HCT116 (cell line): Measurements from ENCODE around the gene AADAC. TPM values are rescaled to one million over a fixed set of nuclear protein-coding genes. Genes with fewer than 3 reads are reported as not detected.

Experiments used
- ATAC-seq: fragments of 200-7000 bp; cut with Tn5 transposase; 2 replicates; pipeline ENCODE4 v1.9.1; 2020; ENCODE audit warnings: mild to moderate bottlenecking, moderate library complexity
- BruUV-seq: library from RNA; stranded (reverse); fragments of 400-500 nt; replicated peaks from 2 replicates; lab custom pipeline; 2021; lab: Mats Ljungman, UMichigan
- CTCF ChIA-PET: fragments of 300-600 bp; sonication (Branson Sonifier 250); formaldehyde crosslinking; loops from one replicate; lab custom pipeline; 2021; ENCODE audit warnings: antibody characterized with exemption; lab: Charles Lee
- POLR2A ChIA-PET: fragments of 300-600, 350-600 bp; sonication (Branson Sonifier 250); formaldehyde crosslinking; loops from one replicate; lab custom pipeline; 2021; ENCODE audit warnings: antibody characterized with exemption; lab: Charles Lee
- RAD21 ChIA-PET, 2 experiments: fragments of 300-600 bp; sonication (Branson Sonifier 250); formaldehyde crosslinking; loops; one replicate each; lab custom pipeline; 2023; ENCODE audit warnings: low total read pairs in 2 of 2; ENCODE audit not compliant: uncharacterized antibody in 2 of 2, unreplicated experiment in 2 of 2, low non-redundant PET in 1 of 2; lab: Charles Lee
- DNase-seq: peaks from one replicate; pipeline ENCODE4 v3.0.0-alpha.2; 2010; ENCODE audit warnings: low read depth, low spot score
- H2AFZ ChIP-seq: fragments of 200-600 bp; shearing (Covaris generic), sonication (generic); 2 replicates; pipeline ENCODE4 v1.6.1; 2017; ENCODE audit warnings: low read depth, mixed run types, mixed read lengths, antibody characterized with exemption, low read length; ENCODE audit not compliant: poor library complexity, severe bottlenecking
- H3K27ac ChIP-seq: 2 replicates; pipeline ENCODE4 v1.5.1; 2012; ENCODE audit warnings: low read depth, low read length
- H3K27me3 ChIP-seq: fragments of 200-600 bp; sonication (generic); 2 replicates; pipeline ENCODE4 v1.6.1; 2016; ENCODE audit warnings: mixed run types, low read length, mixed read lengths; ENCODE audit not compliant: insufficient read depth
- H3K36me3 ChIP-seq, 2 experiments: fragments of 200-500 bp in 1 of 2; fragments of 200-600 bp in 1 of 2; sonication (Bioruptor generic) in 1 of 2; sonication (generic) in 1 of 2; 2 replicates each; pipeline versions ENCODE4 v1.5.1 to v1.6.1; 2014 to 2016; ENCODE audit warnings: low read length in 2 of 2, inconsistent platforms in 1 of 2, mixed read lengths in 1 of 2, mixed run types in 1 of 2; ENCODE audit not compliant: insufficient read depth in 2 of 2, control insufficient read depth in 1 of 2
- H3K4me1 ChIP-seq, 2 experiments: fragments of 200-600 bp in 1 of 2; sonication (generic) in 1 of 2; 2 replicates each; pipeline versions ENCODE4 v1.5.1 to v1.6.1; 2012 to 2017; ENCODE audit warnings: low read length in 2 of 2, inconsistent platforms in 1 of 2, mild to moderate bottlenecking in 1 of 2, mixed read lengths in 1 of 2, mixed run types in 1 of 2, moderate library complexity in 1 of 2; ENCODE audit not compliant: insufficient read depth in 2 of 2, control insufficient read depth in 1 of 2
- H3K4me2 ChIP-seq: fragments of 200-600 bp; sonication (generic); 2 replicates; pipeline ENCODE4 v1.6.1; 2017; ENCODE audit warnings: mixed run types, low read length, mixed read lengths
- H3K4me3 ChIP-seq, 2 experiments: fragments of 200-600 bp in 1 of 2; sonication (generic) in 1 of 2; replicated peaks in 1 of 2; 2 replicates each; pipeline ENCODE4 v1.5.1; 2011 to 2016; ENCODE audit warnings: low read length in 2 of 2, control low read depth in 1 of 2, low read depth in 1 of 2, mild to moderate bottlenecking in 1 of 2, mixed read lengths in 1 of 2, mixed run types in 1 of 2
- H3K79me2 ChIP-seq: fragments of 200-600 bp; sonication (generic); 2 replicates; pipeline ENCODE4 v1.6.1; 2017; ENCODE audit warnings: mild to moderate bottlenecking, mixed run types, low read length, moderate library complexity, mixed read lengths; ENCODE audit not compliant: insufficient read depth
- H3K9ac ChIP-seq: fragments of 200-600 bp; sonication (generic); 2 replicates; pipeline ENCODE4 v1.6.1; 2016; ENCODE audit warnings: low read length, mixed read lengths
- H3K9me2 ChIP-seq: fragments of 200-600 bp; sonication (generic), shearing (Covaris generic); 2 replicates; pipeline ENCODE4 v1.6.1; 2017; ENCODE audit warnings: mixed run types, mild to moderate bottlenecking, moderate library complexity; ENCODE audit not compliant: insufficient read depth
- H3K9me3 ChIP-seq, 2 experiments: fragments of 200-500 bp in 1 of 2; fragments of 200-600 bp in 1 of 2; sonication (Bioruptor generic) in 1 of 2; sonication (generic) in 1 of 2; 2 replicates each; pipeline ENCODE4 v1.6.1; 2014 to 2017; ENCODE audit warnings: low read length in 2 of 2, mixed read lengths in 2 of 2, inconsistent platforms in 1 of 2, low read depth in 1 of 2, mild to moderate bottlenecking in 1 of 2, mixed run types in 1 of 2, moderate library complexity in 1 of 2; ENCODE audit not compliant: control insufficient read depth in 1 of 2, insufficient read depth in 1 of 2
- H4K20me1 ChIP-seq: fragments of 200-600 bp; sonication (generic), shearing (Covaris generic); 2 replicates; pipeline ENCODE4 v1.6.1; 2017; ENCODE audit warnings: mixed run types, mild to moderate bottlenecking, moderate library complexity; ENCODE audit not compliant: insufficient read depth
- ATF3 ChIP-seq: IDR thresholded peaks from 2 replicates; pipeline ENCODE4 v1.6.1; 2012
- ELF1 ChIP-seq: IDR thresholded peaks from 2 replicates; pipeline ENCODE4 v1.6.1; 2012; ENCODE audit warnings: low read depth, borderline replicate concordance
- EZH2 ChIP-seq: fragments of 200-600 bp; sonication (generic); IDR thresholded peaks from 2 replicates; pipeline ENCODE4 v1.6.1; 2017; ENCODE audit warnings: antibody characterized with exemption, mixed run types
- POLR2A ChIP-seq: IDR thresholded peaks from 2 replicates; pipeline ENCODE4 v1.7.0; 2011; ENCODE audit warnings: borderline replicate concordance; ENCODE audit not compliant: insufficient read depth, insufficient read length; ENCODE audit errors: extremely low read depth
- POLR2AphosphoS5 ChIP-seq: IDR thresholded peaks from 2 replicates; pipeline ENCODE4 v1.6.1; 2011; ENCODE audit warnings: mild to moderate bottlenecking, low read depth, low read length, moderate library complexity
- RAD21 ChIP-seq: IDR thresholded peaks from 2 replicates; pipeline ENCODE4 v1.6.1; 2012; ENCODE audit warnings: low read depth, mild to moderate bottlenecking
- SIN3A ChIP-seq: IDR thresholded peaks from 2 replicates; pipeline ENCODE4 v1.6.1; 2012; ENCODE audit warnings: low read depth
- intact Hi-C: fragments of 100-400 bp; cut with micrococcal nuclease; formaldehyde crosslinking; loops from 2 replicates; pipeline ENCODE4 v1.10.0; 2022
- total RNA-seq: library from RNA; stranded (reverse); gene quantifications from one replicate; pipeline ENCODE4 v1.2.1, GENCODE V29; 2021; ENCODE audit not compliant: unreplicated experiment
- TF ChIP-seq, protein P1 (sequence below): IDR thresholded peaks from 2 replicates; pipeline ENCODE4 v1.6.1; 2012; ENCODE audit warnings: low read depth

Gene AADAC
- total RNA-seq, 1 experiment from 2014 or later: 3.8 TPM

DNA sequence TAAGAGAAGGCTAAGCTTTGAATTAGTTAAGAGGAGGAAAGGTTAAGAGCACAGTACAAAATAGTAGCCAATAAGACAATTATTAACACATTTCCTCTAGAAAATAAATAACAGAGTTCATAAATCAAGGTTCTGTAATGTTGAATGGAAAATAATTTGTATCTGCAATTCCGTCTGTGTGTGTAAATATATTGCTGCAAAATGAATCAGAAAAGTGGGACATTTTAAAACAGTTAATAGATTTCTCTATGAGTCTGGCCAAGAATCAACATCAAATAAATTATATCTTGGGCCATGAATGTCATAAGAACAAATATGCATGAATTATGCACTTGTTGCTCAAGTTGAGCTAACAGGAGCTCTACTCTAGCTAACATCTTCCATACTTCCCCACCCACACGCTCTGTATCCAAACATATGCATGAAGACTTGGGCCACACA, 45.3 kb downstream of the AADAC start:
- no TSS peak for BruUV-seq
- Histone ChIP-seq H3K36me3 (no peaks in the 10 kb centered on the region), H2AFZ (no peak overlapping the region), H3K9me3 (no peaks in the 10 kb centered on the region), H3K4me2 (no peak overlapping the region), H3K27me3 (no peaks in the 10 kb centered on the region), H3K79me2 (no peaks in the 10 kb centered on the region), H3K9ac (no peak overlapping the region), H3K4me1 (peaks cover 0 to 11% of the 10 kb centered on the region in 2 experiments; a peak in 2 of 4 replicates), H3K27ac (no peak overlapping the region), H4K20me1 (no peaks in the 10 kb centered on the region), H3K9me2 (no peaks in the 10 kb centered on the region), H3K4me3 (no peak overlapping the region)
- intact Hi-C loops: no loop called here
- TF ChIP-seq POLR2A (no peak), EZH2 (no peak), POLR2AphosphoS5 (no peak), ELF1 (no peak), RAD21 (no peak), ATF3 (no peak)
- no peak for DNase-seq
- CTCF ChIA-PET: no interaction called here
- POLR2A ChIA-PET: no interaction called here
- RAD21 ChIA-PET: no interaction called here
- ATAC-seq: no peak

DNA sequence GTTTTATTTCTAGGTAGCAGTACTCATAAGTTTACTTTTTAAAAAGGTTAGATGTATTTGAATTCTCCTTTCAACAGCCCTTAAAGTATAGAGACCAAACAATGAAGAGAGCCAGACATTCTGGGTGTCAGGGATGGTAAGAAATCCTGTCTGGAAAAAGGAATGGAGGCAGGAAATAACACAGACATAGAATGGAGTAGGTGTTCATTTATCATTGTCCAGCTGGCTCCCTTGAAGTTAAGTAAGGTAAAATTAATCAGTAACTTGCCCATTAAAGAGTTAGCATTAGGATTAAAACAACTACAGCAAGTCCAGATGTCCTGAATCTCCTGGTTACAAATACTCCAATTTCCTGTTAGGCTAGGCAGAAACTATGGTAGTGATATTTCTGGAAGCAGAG, 46.0 kb downstream of the AADAC start:
- Histone ChIP-seq H3K27me3 (no peaks in the 10 kb centered on the region), H3K4me2 (no peak overlapping the region), H3K9me2 (no peaks in the 10 kb centered on the region), H4K20me1 (no peaks in the 10 kb centered on the region), H3K9me3 (no peaks in the 10 kb centered on the region), H3K4me3 (no peak overlapping the region), H3K36me3 (no peaks in the 10 kb centered on the region), H3K9ac (no peak overlapping the region), H3K27ac (no peak overlapping the region), H3K79me2 (no peaks in the 10 kb centered on the region), H2AFZ (no peak overlapping the region), H3K4me1 (peaks cover 4 to 18% of the 10 kb centered on the region in 2 experiments; a peak in 3 of 4 replicates)
- TF ChIP-seq, protein P1, sequence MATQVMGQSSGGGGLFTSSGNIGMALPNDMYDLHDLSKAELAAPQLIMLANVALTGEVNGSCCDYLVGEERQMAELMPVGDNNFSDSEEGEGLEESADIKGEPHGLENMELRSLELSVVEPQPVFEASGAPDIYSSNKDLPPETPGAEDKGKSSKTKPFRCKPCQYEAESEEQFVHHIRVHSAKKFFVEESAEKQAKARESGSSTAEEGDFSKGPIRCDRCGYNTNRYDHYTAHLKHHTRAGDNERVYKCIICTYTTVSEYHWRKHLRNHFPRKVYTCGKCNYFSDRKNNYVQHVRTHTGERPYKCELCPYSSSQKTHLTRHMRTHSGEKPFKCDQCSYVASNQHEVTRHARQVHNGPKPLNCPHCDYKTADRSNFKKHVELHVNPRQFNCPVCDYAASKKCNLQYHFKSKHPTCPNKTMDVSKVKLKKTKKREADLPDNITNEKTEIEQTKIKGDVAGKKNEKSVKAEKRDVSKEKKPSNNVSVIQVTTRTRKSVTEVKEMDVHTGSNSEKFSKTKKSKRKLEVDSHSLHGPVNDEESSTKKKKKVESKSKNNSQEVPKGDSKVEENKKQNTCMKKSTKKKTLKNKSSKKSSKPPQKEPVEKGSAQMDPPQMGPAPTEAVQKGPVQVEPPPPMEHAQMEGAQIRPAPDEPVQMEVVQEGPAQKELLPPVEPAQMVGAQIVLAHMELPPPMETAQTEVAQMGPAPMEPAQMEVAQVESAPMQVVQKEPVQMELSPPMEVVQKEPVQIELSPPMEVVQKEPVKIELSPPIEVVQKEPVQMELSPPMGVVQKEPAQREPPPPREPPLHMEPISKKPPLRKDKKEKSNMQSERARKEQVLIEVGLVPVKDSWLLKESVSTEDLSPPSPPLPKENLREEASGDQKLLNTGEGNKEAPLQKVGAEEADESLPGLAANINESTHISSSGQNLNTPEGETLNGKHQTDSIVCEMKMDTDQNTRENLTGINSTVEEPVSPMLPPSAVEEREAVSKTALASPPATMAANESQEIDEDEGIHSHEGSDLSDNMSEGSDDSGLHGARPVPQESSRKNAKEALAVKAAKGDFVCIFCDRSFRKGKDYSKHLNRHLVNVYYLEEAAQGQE: no peak
- TF ChIP-seq POLR2AphosphoS5 (no peak), SIN3A (no peak)
- ChIA-PET RAD21 (no interaction called here), POLR2A (no interaction called here), CTCF (no interaction called here)
- DNase-seq (no peak), ATAC-seq (no peak)
- no TSS peak for BruUV-seq
- intact Hi-C loops: no loop called here
